BLaER1 (cell line): Measurements from ENCODE around the gene RIMS4.

Source experiments
- H3K27ac ChIP-seq: shearing (Covaris generic); formaldehyde crosslinking; 2 replicates; pipeline ENCODE4 v1.8.1; 2022
- H3K27me3 ChIP-seq: shearing (Covaris generic); formaldehyde crosslinking; 2 replicates; pipeline ENCODE4 v1.8.1; 2022
- H3K36me3 ChIP-seq: shearing (Covaris generic); formaldehyde crosslinking; 2 replicates; pipeline ENCODE4 v1.8.1; 2022
- H3K4me1 ChIP-seq: shearing (Covaris generic); formaldehyde crosslinking; 2 replicates; pipeline ENCODE4 v1.8.1; 2022
- H3K4me2 ChIP-seq: shearing (Covaris generic); formaldehyde crosslinking; 2 replicates; pipeline ENCODE4 v1.8.1; 2022
- H3K4me3 ChIP-seq: shearing (Covaris generic); formaldehyde crosslinking; 2 replicates; pipeline ENCODE4 v1.8.1; 2022
- H3K9ac ChIP-seq: shearing (Covaris generic); formaldehyde crosslinking; 2 replicates; pipeline ENCODE4 v1.8.1; 2022
- H3K9me3 ChIP-seq: shearing (Covaris generic); formaldehyde crosslinking; 2 replicates; pipeline ENCODE4 v1.8.1; 2022
- H4K20me1 ChIP-seq: shearing (Covaris generic); formaldehyde crosslinking; 2 replicates; pipeline ENCODE4 v1.8.1; 2022
- Cebpa-rat ChIP-seq: shearing (Covaris generic); IDR thresholded peaks from 2 replicates; pipeline ENCODE4 v1.8.1; 2022

Gene RIMS4

GRCh38 chr20:44736170-44737021, 74.0 kb downstream of the RIMS4 start:
- Histone ChIP-seq H3K27me3 (no peaks in the 10 kb centered on the region), H3K9me3 (peaks cover 11% of the 10 kb centered on the region), H3K4me2 (0 out of 2 replicates have a peak overlapping the region, but pooled peaks have one; percentile 19), H3K9ac (no peak overlapping the region), H3K4me3 (no peak overlapping the region), H3K4me1 (peaks cover 5% of the 10 kb centered on the region; the same call in 1 of the 2 replicates), H4K20me1 (no peaks in the 10 kb centered on the region), H3K36me3 (no peaks in the 10 kb centered on the region), H3K27ac (no peak overlapping the region)
- peak; percentile 71 for TF ChIP-seq Cebpa-rat

- Histone ChIP-seq H3K27me3 (no peaks in the 10 kb centered on the region), H3K9ac (no peak overlapping the region), H3K27ac (no peak overlapping the region), H3K36me3 (no peaks in the 10 kb centered on the region), H3K4me2 (0 out of 2 replicates have a peak overlapping the region, but pooled peaks have one; percentile 19), H4K20me1 (no peaks in the 10 kb centered on the region), H3K4me3 (no peak overlapping the region), H3K4me1 (peaks cover 5% of the 10 kb centered on the region; the same call in 1 of the 2 replicates), H3K9me3 (peaks cover 11% of the 10 kb centered on the region)
- no peak for TF ChIP-seq Cebpa-rat
Observed at GRCh38 chr20:44735816-44736169, 74.6 kb downstream of the RIMS4 start.

- H3K4me2 ChIP-seq, result no peak overlapping the region
- H3K4me3 ChIP-seq, result no peak overlapping the region
- no peaks in the 10 kb centered on the region for H4K20me1 ChIP-seq
- H3K9me3 ChIP-seq, result peaks cover 11% of the 10 kb centered on the region
- H3K9ac ChIP-seq, result no peak overlapping the region
- no peaks in the 10 kb centered on the region for H3K36me3 ChIP-seq
- H3K27me3 ChIP-seq, result no peaks in the 10 kb centered on the region
- H3K4me1 ChIP-seq, result peaks cover 5% of the 10 kb centered on the region; the same call in 1 of the 2 replicates
- no peak for TF ChIP-seq Cebpa-rat
- H3K27ac ChIP-seq, result no peak overlapping the region
Observed at GRCh38 chr20:44734938-44735337, 75.4 kb downstream of the RIMS4 start.

- no peak for TF ChIP-seq Cebpa-rat
- Histone ChIP-seq H3K4me2 (no peak overlapping the region), H3K9ac (no peak overlapping the region), H3K27ac (no peak overlapping the region), H3K9me3 (peaks cover 11% of the 10 kb centered on the region), H3K4me3 (no peak overlapping the region), H4K20me1 (no peaks in the 10 kb centered on the region), H3K4me1 (peaks cover 5% of the 10 kb centered on the region; the same call in 1 of the 2 replicates), H3K27me3 (no peaks in the 10 kb centered on the region), H3K36me3 (no peaks in the 10 kb centered on the region)
Observed at GRCh38 chr20:44733341-44734069, 76.8 kb downstream of the RIMS4 start.

- H3K4me1 ChIP-seq, result peaks cover 5% of the 10 kb centered on the region; the same call in 1 of the 2 replicates
- no peaks in the 10 kb centered on the region for H3K27me3 ChIP-seq
Observed at GRCh38 chr20:44732327-44732726, 78.0 kb downstream of the RIMS4 start.

GRCh38 chr20:44731657-44732056, 78.7 kb downstream of the RIMS4 start:
- no peak overlapping the region for H3K4me2 ChIP-seq
- H3K9ac ChIP-seq, result no peak overlapping the region
- no peaks in the 10 kb centered on the region for H3K27me3 ChIP-seq
- H3K36me3 ChIP-seq, result no peaks in the 10 kb centered on the region
- no peak overlapping the region for H3K4me3 ChIP-seq
- 0 out of 2 replicates have a peak, but pooled peaks cover under 1% of the 10 kb centered on the region for H3K9me3 ChIP-seq
- H3K4me1 ChIP-seq, result peaks cover 1% of the 10 kb centered on the region; the same call in 1 of the 2 replicates
- no peak overlapping the region for H3K27ac ChIP-seq
- no peaks in the 10 kb centered on the region for H4K20me1 ChIP-seq
- TF ChIP-seq Cebpa-rat, result no peak

More at GRCh38 chr20:44732327-44732726, 78.0 kb downstream of the RIMS4 start:
- Histone ChIP-seq H3K9ac (no peak overlapping the region), H3K36me3 (no peaks in the 10 kb centered on the region), H3K9me3 (peaks cover 7% of the 10 kb centered on the region), H3K27ac (no peak overlapping the region), H3K4me3 (no peak overlapping the region), H3K4me2 (no peak overlapping the region), H4K20me1 (no peaks in the 10 kb centered on the region)
- no peak for TF ChIP-seq Cebpa-rat

GRCh38 chr20:44730441-44730840, 79.9 kb downstream of the RIMS4 start:
- Histone ChIP-seq H3K36me3 (no peaks in the 10 kb centered on the region), H3K4me2 (no peak overlapping the region), H3K4me3 (no peak overlapping the region), H3K9ac (no peak overlapping the region), H3K27me3 (no peaks in the 10 kb centered on the region), H3K27ac (no peak overlapping the region), H4K20me1 (no peaks in the 10 kb centered on the region), H3K9me3 (no peaks in the 10 kb centered on the region), H3K4me1 (no peaks in the 10 kb centered on the region)
- no peak for TF ChIP-seq Cebpa-rat

GRCh38 chr20:44728801-44729443, 81.4 kb downstream of the RIMS4 start:
- Histone ChIP-seq H3K9ac (no peak overlapping the region), H3K27ac (no peak overlapping the region), H3K4me1 (peaks cover 2% of the 10 kb centered on the region), H3K4me3 (no peak overlapping the region), H3K36me3 (no peaks in the 10 kb centered on the region), H3K9me3 (no peaks in the 10 kb centered on the region), H3K27me3 (no peaks in the 10 kb centered on the region), H4K20me1 (no peaks in the 10 kb centered on the region), H3K4me2 (no peak overlapping the region)
- TF ChIP-seq Cebpa-rat, result no peak

GRCh38 chr20:44727651-44728050, 82.7 kb downstream of the RIMS4 start:
- no peaks in the 10 kb centered on the region for H4K20me1 ChIP-seq
- no peaks in the 10 kb centered on the region for H3K9me3 ChIP-seq
- H3K9ac ChIP-seq, result no peak overlapping the region
- H3K4me1 ChIP-seq, result peaks cover 14% of the 10 kb centered on the region
- no peak overlapping the region for H3K27ac ChIP-seq
- no peaks in the 10 kb centered on the region for H3K36me3 ChIP-seq
- no peaks in the 10 kb centered on the region for H3K27me3 ChIP-seq
- H3K4me3 ChIP-seq, result no peak overlapping the region
- no peak overlapping the region for H3K4me2 ChIP-seq
- TF ChIP-seq Cebpa-rat, result no peak

GRCh38 chr20:44727039-44727438, 83.3 kb downstream of the RIMS4 start:
- Histone ChIP-seq H3K4me1 (peaks cover 14% of the 10 kb centered on the region), H3K4me3 (no peak overlapping the region), H3K27me3 (no peaks in the 10 kb centered on the region), H3K36me3 (no peaks in the 10 kb centered on the region), H3K4me2 (no peak overlapping the region), H3K27ac (no peak overlapping the region), H3K9me3 (no peaks in the 10 kb centered on the region), H4K20me1 (no peaks in the 10 kb centered on the region), H3K9ac (no peak overlapping the region)
- TF ChIP-seq Cebpa-rat, result no peak
